Neural progenitor cell (in vitro differentiated cells): ENCODE results near the gene UCK2.

Experiments
- CTCF ChIP-seq: fragments of 200-600 bp; sonication (generic); IDR thresholded peaks from 2 replicates; pipeline ENCODE4 v1.5.1; 2017; ENCODE audit warnings: antibody characterized with exemption, mild to moderate bottlenecking
- EZH2 ChIP-seq: fragments of 200-600 bp; sonication (generic); IDR thresholded peaks from 2 replicates; pipeline ENCODE4 v1.6.1; 2017; ENCODE audit warnings: antibody characterized with exemption, mild to moderate bottlenecking, moderate library complexity

- TF ChIP-seq CTCF = no peak
- TF ChIP-seq EZH2 = no peak
Observed at GRCh38 chr1:165815725-165816124, 11.7 kb upstream of the UCK2 start.
